Kidney (tissue), 14 donors: ENCODE measurements around the gene TENM4. TPM values are rescaled to one million over a fixed set of nuclear protein-coding genes. Genes with fewer than 3 reads are reported as not detected.

Experiments
- DNase-seq, 5 donors: peaks; one replicate each; pipeline ENCODE4 v3.0.0-alpha.2; 2013 to 2020
- FAIRE-seq: peaks from 2 replicates; lab custom pipeline; 2012; peaks lifted over from hg19 to GRCh38; lab: Jason Lieb, UNC
- H3K27ac ChIP-seq, 2 donors: one replicate each; pipeline ENCODE4 v1.7.0; 2013; ENCODE audit warnings: low read depth in 2 of 2, low read length in 2 of 2, inconsistent platforms in 1 of 2
- H3K27me3 ChIP-seq: one replicate; pipeline ENCODE4 v1.7.1; 2013; ENCODE audit warnings: low read length, inconsistent platforms; ENCODE audit not compliant: control insufficient read depth, insufficient read depth
- H3K36me3 ChIP-seq, 3 donors: one replicate each; pipeline versions ENCODE4 v1.7.0 to v1.7.1; 2013; ENCODE audit warnings: low read length in 3 of 3, control low read depth in 1 of 3, inconsistent platforms in 1 of 3; ENCODE audit not compliant: insufficient read depth in 3 of 3, control insufficient read depth in 2 of 3
- H3K4me1 ChIP-seq, 3 donors: one replicate each; pipeline versions ENCODE4 v1.7.0 to v1.7.1; 2013; ENCODE audit warnings: low read length in 3 of 3, inconsistent platforms in 1 of 3, low read depth in 1 of 3; ENCODE audit not compliant: control insufficient read depth in 2 of 3, insufficient read depth in 2 of 3
- H3K4me3 ChIP-seq, 3 donors: one replicate each; pipeline versions ENCODE4 v1.7.0 to v1.8.1; 2013; ENCODE audit warnings: low read length in 3 of 3, control low read depth in 1 of 3, inconsistent platforms in 1 of 3
- H3K9ac ChIP-seq, 3 donors: one replicate each; pipeline versions ENCODE4 v1.7.0 to v1.7.1; 2013; ENCODE audit warnings: low read length in 3 of 3, control low read depth in 1 of 3, inconsistent platforms in 1 of 3
- H3K9me3 ChIP-seq, 3 donors: one replicate each; pipeline versions ENCODE4 v1.7.0 to v1.7.1; 2013; ENCODE audit warnings: low read length in 3 of 3, control low read depth in 1 of 3, inconsistent platforms in 1 of 3; ENCODE audit not compliant: control insufficient read depth in 2 of 3, insufficient read depth in 1 of 3
- intact Hi-C: fragments of 100-400 bp; cut with DNase I; formaldehyde crosslinking; loops from one replicate; pipeline ENCODE4 v1.11.1; 2022
- polyA plus RNA-seq: library from polyadenylated mRNA; stranded (reverse); fragments of 350-450 nt; fragmentation: Illumina TruSeq; extraction: RNeasy Lipid Tissue Mini Kit (QIAGEN cat#74804); gene quantifications from one replicate; pipeline ENCODE4 v1.2.3, GENCODE V29; 2014; ENCODE audit warnings: low read depth, low replicate concordance; ENCODE audit not compliant: insufficient read depth
- total RNA-seq: library from RNA; stranded (reverse); fragmentation: NEBNext Ultra II Directional; extraction: Animal tissue kit (Norgen Biotek cat#: 25700); gene quantifications from one replicate; pipeline ENCODE4 v1.2.1, GENCODE V29; 2021
- TF ChIP-seq, protein P1 (sequence below): IDR thresholded peaks from 3 replicates; pipeline ENCODE4 v1.5.1; 2012; ENCODE audit warnings: mild to moderate bottlenecking, moderate library complexity, borderline replicate concordance; ENCODE audit not compliant: insufficient read depth; ENCODE audit errors: extremely low read depth
- donor health status: control.
- donor health status: control.
- donor health status: control.
- donor health status: control.
- donor health status: control.
- donor health status: DM: yes; HTN: yes; CAD: no.
- donor health status: Normal renal cell carcinoma (clear cell type).

The TENM4 gene
- total and polyA plus RNA-seq, 2 donors from 2014 or later = 0.34 to 31.0 TPM

DNA sequence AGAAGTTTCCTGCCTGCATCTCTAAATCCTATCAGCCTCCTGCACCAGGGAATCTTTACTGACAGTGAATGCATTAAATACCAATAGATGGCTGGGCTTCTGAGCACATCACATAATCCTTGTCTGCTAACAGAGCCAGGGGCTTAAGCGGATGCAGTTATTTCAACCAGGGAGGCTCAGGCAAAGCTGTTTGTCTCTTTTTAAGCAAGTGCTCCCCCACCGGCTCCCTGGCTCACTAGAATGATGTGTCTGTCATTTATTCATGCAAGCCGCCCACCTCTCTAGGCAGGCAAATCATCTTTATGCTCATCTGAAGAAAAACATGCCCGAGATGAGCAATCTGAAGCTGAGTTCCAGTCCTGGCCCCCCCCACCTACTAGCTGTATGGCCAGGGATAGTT, 182.3 kb downstream of the TENM4 start:
- Histone ChIP-seq H3K4me3 (no peak overlapping the region), H3K36me3 (no peaks in the 10 kb centered on the region), H3K27me3 (no peaks in the 10 kb centered on the region), H3K9ac (no peak overlapping the region), H3K9me3 (no peaks in the 10 kb centered on the region), H3K27ac (no peak overlapping the region), H3K4me1 (no peaks in the 10 kb centered on the region)
- DNase-seq (no peak), FAIRE-seq (no peak)
- TF ChIP-seq, protein P1, sequence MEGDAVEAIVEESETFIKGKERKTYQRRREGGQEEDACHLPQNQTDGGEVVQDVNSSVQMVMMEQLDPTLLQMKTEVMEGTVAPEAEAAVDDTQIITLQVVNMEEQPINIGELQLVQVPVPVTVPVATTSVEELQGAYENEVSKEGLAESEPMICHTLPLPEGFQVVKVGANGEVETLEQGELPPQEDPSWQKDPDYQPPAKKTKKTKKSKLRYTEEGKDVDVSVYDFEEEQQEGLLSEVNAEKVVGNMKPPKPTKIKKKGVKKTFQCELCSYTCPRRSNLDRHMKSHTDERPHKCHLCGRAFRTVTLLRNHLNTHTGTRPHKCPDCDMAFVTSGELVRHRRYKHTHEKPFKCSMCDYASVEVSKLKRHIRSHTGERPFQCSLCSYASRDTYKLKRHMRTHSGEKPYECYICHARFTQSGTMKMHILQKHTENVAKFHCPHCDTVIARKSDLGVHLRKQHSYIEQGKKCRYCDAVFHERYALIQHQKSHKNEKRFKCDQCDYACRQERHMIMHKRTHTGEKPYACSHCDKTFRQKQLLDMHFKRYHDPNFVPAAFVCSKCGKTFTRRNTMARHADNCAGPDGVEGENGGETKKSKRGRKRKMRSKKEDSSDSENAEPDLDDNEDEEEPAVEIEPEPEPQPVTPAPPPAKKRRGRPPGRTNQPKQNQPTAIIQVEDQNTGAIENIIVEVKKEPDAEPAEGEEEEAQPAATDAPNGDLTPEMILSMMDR = no peak
- intact Hi-C loops = no loop called here

DNA sequence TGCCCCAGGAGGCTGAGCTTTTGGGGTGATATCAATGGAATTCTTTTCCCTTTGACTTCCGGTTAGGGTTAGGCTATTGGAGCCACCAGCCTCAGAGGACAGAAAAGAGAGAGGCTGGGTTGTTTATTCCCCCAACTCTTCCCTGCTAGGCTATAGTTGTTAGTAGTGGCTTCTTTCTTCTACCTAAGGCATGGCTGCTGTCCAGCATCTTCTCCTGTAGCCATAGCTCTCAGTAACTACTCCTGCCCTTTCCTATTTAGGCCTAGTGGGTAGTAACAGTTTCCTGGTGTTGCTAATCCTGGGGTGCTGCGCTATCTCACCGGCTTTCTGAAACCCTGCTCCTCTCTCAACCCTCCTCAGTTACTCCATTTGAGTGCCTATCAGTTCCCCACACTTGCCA, 184.9 kb downstream of the TENM4 start:
- DNase-seq (no peak), FAIRE-seq (no peak)
- no peak overlapping the region for H3K4me3 ChIP-seq
- intact Hi-C loops = no loop called here
- no peaks in the 10 kb centered on the region for H3K36me3 ChIP-seq
- TF ChIP-seq, protein P1 = no peak
- H3K9me3 ChIP-seq = no peaks in the 10 kb centered on the region
- H3K27ac ChIP-seq = no peak overlapping the region
- no peak overlapping the region for H3K9ac ChIP-seq
- no peaks in the 10 kb centered on the region for H3K27me3 ChIP-seq
- no peaks in the 10 kb centered on the region for H3K4me1 ChIP-seq

DNA sequence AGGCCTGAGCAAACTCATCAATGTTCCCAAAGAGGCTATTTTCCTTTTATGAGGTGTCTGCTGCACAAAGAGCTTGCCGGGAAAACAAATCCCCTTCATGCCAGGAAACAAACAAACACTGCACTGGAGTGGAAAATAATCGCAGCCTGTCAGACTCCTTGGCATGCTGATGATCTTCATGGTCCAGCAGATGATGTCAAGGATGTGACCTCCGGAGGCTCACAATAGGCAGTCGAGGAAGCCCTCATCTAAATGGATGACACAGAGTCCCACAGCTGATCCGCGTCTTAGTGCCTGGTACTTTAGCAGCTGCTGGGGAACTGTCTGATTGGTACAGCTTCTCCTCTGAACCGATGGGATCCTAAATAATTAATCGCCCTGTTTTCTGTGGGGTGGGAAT, 187.6 kb downstream of the TENM4 start:
- Histone ChIP-seq H3K27me3 (no peaks in the 10 kb centered on the region), H3K9ac (no peak overlapping the region), H3K4me3 (no peak overlapping the region), H3K36me3 (no peaks in the 10 kb centered on the region), H3K9me3 (no peaks in the 10 kb centered on the region), H3K27ac (no peak overlapping the region), H3K4me1 (no peaks in the 10 kb centered on the region)
- FAIRE-seq (no peak), DNase-seq (no peak)
- intact Hi-C loops = no loop called here
- TF ChIP-seq, protein P1 = no peak

DNA sequence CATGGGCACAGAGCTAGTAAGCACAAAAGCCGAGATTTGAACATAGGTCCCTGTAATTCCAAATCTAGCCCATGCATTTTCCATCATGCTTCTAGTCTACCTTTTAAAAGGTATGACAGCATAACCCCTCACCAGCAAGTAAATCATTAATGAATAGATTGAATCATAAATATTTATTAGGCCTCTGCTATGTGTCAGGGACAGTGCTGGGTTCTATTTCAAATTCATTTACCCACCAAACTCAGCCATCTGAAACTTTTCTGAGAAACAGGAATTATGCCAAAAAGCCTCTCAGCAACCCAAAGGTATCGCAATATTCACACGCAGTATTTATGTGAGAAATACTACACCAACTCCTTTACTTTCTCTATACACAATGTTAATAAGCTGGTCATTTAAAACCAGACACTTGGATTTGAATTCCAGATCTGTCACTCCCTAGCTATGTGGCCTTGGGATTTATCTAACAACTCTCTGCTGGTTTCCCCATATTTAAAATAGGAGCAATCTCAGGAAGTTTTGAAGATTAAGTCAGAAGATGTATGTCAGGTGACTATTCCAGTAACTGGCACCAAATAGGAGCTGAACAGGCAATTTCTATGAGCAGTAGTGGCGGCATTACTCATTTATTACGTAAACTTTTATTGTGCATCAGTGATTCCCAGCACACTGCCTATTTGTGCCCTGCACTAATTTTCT, 191.4 kb downstream of the TENM4 start:
- Histone ChIP-seq H3K36me3 (no peaks in the 10 kb centered on the region), H3K4me3 (no peak overlapping the region), H3K9me3 (no peaks in the 10 kb centered on the region), H3K9ac (no peak overlapping the region), H3K27ac (peak overlapping the region; percentile 45 to 76), H3K27me3 (no peaks in the 10 kb centered on the region), H3K4me1 (peaks cover 0 to 5% (median 0%) of the 10 kb centered on the region in 3 donors)
- DNase-seq (peak in 2 of 5 donors; percentile 47 to 54), FAIRE-seq (no peak)
- intact Hi-C loops = no loop called here
- TF ChIP-seq, protein P1 = no peak
